ENCODE measurements around the gene ZMYND8.

- TF ChIP-seq POLR2AphosphoS5 (IDR thresholded peaks at IDR 0.05; ENCODE audit: low read depth, low read length) (no peak), REST (IDR thresholded peaks at IDR 0.05; ENCODE audit: insufficient read depth in 1 of 2, low read depth in 2 of 2, low read length in 2 of 2) (no peak), TAF1 (IDR thresholded peaks at IDR 0.05; ENCODE audit: borderline replicate concordance, insufficient read depth, low read length) (no peak), SIN3A (IDR thresholded peaks at IDR 0.05; ENCODE audit: borderline replicate concordance, insufficient read depth, low read length) (no peak)
Observed at GRCh38 chr20:47382746-47383415, 26.4 kb upstream of the ZMYND8 start.

Measured in PFSK-1 (cell line).